ENCODE data around the gene NDRG3.
"Not testable (repeated sequence)": the region's sequence is repeated elsewhere in the genome, so short reads cannot be mapped to it uniquely, and the experiment has no call there.

NDRG3 gene

GRCh38 chr20:36682311-36682710, 63.6 kb downstream of the NDRG3 start:
- TF ChIP-seq, protein P1, sequence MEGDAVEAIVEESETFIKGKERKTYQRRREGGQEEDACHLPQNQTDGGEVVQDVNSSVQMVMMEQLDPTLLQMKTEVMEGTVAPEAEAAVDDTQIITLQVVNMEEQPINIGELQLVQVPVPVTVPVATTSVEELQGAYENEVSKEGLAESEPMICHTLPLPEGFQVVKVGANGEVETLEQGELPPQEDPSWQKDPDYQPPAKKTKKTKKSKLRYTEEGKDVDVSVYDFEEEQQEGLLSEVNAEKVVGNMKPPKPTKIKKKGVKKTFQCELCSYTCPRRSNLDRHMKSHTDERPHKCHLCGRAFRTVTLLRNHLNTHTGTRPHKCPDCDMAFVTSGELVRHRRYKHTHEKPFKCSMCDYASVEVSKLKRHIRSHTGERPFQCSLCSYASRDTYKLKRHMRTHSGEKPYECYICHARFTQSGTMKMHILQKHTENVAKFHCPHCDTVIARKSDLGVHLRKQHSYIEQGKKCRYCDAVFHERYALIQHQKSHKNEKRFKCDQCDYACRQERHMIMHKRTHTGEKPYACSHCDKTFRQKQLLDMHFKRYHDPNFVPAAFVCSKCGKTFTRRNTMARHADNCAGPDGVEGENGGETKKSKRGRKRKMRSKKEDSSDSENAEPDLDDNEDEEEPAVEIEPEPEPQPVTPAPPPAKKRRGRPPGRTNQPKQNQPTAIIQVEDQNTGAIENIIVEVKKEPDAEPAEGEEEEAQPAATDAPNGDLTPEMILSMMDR (IDR thresholded peaks at IDR 0.05; ENCODE audit: control extremely low read depth, extremely low read depth, low read depth, missing control alignments), result no peak
- POLR2A ChIA-PET, result no interaction called here
- CTCF ChIA-PET, result interaction anchor here (2.8 kb wide), 1 partner anchor 9 kb away, joined by 8 read pairs; no protein-coding TSS in a partner anchor

GRCh38 chr20:36677422-36677771, 68.5 kb downstream of the NDRG3 start:
- ChIA-PET CTCF (interaction anchor here (1.6 to 2.0 kb wide), 2 partner anchors 12 to 16 kb away, joined by 7 to 9 read pairs; no protein-coding TSS in a partner anchor), POLR2A (no interaction called here)
- no peak for DNase-seq (ENCODE audit: extremely low spot score)
- TF ChIP-seq, protein P1 (IDR thresholded peaks at IDR 0.05; ENCODE audit: control extremely low read depth, extremely low read depth, low read depth, missing control alignments), result no peak

More at GRCh38 chr20:36682311-36682710, 63.6 kb downstream of the NDRG3 start:
- DNase-seq (ENCODE audit: extremely low spot score), result no peak

DNA sequence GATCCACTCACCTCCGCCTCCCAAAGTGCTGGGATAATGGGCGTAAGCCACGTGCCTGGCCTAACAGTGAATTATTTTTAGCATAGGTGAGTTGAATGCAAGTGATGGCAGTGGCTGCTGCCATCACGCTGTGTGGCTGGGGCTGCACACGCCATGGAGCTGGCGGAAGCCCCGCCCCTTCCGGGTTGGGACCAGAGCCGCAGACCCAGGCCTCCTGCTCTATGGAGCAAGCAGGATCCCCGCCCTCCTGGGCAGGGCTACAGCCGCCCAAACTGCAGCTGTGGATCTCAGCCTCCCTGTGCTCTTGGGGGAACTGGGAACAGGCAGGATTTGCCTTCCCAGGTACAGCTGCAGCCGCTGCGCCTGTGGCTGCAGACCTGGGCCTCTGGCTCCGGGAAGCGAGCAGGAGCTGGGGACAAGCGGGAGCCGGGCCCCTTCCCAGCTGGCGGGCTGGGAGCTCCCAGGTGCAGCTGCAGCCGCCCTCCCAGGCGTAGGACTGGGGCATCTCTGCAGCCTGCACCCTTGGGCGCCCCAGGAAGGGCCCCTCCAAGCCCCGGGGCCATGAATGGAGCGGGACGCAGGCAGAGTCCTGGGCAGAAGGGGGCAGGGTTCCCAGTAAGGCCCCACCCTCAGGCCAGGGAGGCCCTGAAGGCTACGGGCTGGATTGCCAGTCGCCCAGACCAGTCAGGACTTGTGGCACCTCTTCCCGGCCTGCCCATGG, 69.0 kb downstream of the NDRG3 start:
- no peak for DNase-seq (ENCODE audit: extremely low spot score)
- TF ChIP-seq, protein P1 (IDR thresholded peaks at IDR 0.05; ENCODE audit: control extremely low read depth, extremely low read depth, low read depth, missing control alignments), result no peak
- POLR2A ChIA-PET, result no interaction called here
- CTCF ChIA-PET, result no interaction called here

GRCh38 chr20:36675545-36675944, 70.3 kb downstream of the NDRG3 start:
- POLR2A ChIA-PET; DNase-seq (ENCODE audit: extremely low spot score): not testable (repeated sequence)
- CTCF ChIA-PET, result interaction anchor here (1.1 kb wide), 2 partner anchors 9 to 23 kb away, joined by 3 to 4 read pairs; no protein-coding TSS in a partner anchor

- no peak for DNase-seq (ENCODE audit: extremely low spot score)
- TF ChIP-seq, protein P1 (IDR thresholded peaks at IDR 0.05; ENCODE audit: control extremely low read depth, extremely low read depth, low read depth, missing control alignments), result no peak
- ChIA-PET CTCF (no interaction called here), POLR2A (no interaction called here)
Observed at GRCh38 chr20:36672991-36673390, 72.9 kb downstream of the NDRG3 start.

- POLR2A ChIA-PET, result no interaction called here
- DNase-seq (ENCODE audit: extremely low spot score), result no peak
- TF ChIP-seq, protein P1 (IDR thresholded peaks at IDR 0.05; ENCODE audit: control extremely low read depth, extremely low read depth, low read depth, missing control alignments), result no peak
- CTCF ChIA-PET, result interaction anchor here (0.8 to 1.0 kb wide), 3 partner anchors 10 to 38 kb away, joined by 3 to 4 read pairs (median 4); no protein-coding TSS in a partner anchor
Observed at GRCh38 chr20:36670665-36671357, 75.1 kb downstream of the NDRG3 start.
